ENCODE results near the gene GRID1.

The GRID1 gene

GRCh38 chr10:86350897-86351296, 15.7 kb downstream of the GRID1 start:
- DNase-seq: no peak

DNA sequence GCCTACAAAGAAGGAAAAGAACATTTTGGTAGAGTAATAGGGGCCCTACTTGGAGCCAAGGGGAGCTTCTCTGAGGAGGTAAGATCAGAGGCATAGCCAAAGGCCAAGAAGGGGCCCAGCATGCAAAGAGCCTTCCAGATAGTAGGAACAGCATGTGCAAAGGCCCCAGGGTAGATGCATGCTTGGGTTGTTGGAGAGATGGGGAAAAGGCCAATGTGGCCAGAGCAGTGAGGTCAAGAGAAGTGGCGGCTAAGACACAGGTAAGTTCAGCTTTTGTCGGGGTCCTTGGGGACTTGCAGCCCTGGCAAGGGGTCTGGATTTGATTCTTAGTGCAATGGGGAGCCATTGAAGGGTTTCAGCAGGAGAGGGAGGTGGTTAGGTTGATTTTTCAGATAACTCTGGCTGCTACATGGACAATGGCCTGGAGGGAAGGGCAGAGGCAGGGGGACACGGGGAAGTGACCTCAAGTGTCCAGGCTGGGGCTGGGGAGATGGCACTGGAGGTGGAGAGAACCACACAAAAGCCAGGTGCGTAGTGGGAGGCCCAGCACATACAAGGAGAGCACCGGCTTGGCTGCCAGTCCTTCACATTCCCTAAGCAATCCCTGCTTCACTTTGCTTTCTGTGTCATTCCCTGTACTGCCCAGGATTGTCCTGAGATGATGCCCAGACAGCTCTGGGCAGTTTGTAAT, 16.5 kb downstream of the GRID1 start:
- DNase-seq: no peak

GRCh38 chr10:86349474-86349873, 17.1 kb downstream of the GRID1 start:
- no peak for DNase-seq

DNA sequence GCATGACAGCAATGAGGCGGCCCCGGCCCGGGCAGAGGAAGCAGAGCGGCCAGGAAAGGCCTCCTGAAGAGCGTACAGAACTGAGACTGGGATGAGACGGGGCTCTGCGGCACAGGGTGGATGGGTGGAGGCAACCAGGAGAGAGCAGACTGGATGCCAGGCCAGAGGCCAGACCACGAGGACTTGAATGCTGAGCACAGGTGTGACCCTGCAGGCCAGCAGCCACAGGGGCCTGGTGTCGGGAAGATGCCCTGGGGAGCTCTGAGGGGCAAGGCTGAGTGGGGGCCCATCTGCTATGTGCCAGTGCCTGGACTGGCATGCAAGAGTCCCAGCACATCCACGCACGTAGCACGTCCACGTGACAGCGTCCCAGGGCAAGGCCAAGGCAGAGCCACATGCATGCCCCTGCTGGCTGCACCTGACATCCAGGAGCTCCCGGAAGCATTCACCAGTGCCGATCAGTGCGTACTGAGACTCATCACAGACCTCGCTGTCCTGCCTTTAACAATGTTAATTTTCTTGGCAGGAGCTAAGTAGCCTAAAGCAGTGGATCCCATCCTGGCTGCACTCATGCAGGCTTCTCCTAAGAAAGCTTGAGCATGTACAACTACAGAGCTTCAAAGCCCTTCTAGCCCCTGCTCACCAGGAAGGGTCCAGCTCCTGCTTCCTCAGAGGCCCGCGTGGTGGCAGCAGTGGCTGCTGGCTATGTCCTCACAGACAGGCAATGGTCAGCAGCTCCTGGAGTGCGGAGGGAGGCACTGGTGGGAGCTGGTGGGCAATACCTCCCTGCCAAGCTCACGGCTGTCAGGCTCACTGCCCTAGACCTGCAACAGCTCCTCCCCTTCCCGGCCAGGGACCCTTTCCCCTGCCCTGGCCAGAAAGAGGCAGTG, 18.0 kb downstream of the GRID1 start:
- no peak for DNase-seq

DNA sequence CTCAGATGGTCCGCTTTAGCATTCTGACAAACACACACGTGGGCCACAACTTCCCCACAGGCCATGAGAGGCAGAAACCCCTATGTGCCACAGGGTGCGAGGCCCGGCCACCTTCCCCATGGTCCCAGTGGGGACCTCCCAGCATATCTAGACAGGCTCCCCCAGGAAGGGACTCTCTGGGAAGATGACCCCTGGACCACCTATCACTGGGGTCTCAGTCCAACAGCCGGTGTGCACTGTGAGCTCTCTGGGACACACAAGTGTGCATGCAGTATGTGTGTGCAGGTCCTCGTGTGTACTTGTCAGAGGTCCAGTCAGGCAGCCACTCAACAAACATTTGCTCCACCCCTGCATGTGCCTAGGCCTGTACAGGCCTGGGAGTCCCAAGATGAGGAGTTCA, 18.7 kb downstream of the GRID1 start:
- DNase-seq: no peak

- DNase-seq: no peak
Observed at GRCh38 chr10:86346799-86347665, 19.6 kb downstream of the GRID1 start.

GRCh38 chr10:86345859-86346798, 20.5 kb downstream of the GRID1 start:
- DNase-seq: no peak

DNA sequence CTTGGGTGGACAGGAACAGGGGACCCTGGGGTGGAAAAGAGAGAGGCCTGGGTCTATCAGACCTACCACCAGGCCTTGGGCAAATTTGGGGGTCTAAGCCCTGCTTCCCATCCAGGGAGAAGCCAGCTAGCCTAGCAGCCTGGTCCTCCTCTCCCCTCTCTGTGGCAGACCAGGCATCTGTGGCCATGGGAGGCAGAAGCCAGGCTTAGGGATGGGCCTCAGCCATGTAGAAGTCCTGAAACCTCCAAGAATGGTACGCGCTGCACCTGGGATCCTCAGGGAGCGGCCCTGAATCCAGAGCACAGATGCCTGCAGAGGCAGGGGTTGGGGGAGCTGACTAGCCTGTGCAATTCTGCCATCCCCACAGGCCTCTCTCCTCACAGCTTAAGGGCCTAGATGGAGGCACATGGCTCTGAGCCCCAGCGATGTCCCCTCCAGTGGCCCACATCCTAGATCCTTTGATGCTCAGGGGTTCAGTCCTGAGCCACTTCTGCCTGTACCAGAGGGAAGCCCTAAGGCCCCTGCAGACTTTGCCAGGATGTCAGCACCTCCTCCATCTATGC, 21.2 kb downstream of the GRID1 start:
- no peak for DNase-seq

GRCh38 chr10:86344714-86345161, 21.9 kb downstream of the GRID1 start:
- DNase-seq: no peak

DNA sequence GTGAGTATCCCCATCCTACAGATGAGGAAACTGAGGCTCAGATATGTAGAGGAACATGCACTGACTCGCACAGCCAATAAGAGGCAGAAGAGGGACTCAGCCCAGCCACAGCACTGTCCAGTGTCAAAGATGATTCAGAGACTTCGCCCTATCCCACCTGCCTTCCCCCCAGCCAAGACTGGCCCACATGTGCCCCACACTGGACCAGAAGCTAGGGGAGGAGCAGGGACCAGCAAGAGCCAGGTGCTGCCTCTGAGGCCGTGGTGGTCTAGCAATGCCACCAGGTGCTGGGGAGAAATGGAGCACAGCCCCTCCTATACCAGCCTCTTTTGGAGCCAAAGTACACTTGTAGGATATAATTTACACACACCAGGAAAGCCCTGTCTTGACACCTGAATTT, 22.3 kb downstream of the GRID1 start:
- no peak for DNase-seq

GRCh38 chr10:86343761-86344160, 22.8 kb downstream of the GRID1 start:
- no peak for DNase-seq

DNA sequence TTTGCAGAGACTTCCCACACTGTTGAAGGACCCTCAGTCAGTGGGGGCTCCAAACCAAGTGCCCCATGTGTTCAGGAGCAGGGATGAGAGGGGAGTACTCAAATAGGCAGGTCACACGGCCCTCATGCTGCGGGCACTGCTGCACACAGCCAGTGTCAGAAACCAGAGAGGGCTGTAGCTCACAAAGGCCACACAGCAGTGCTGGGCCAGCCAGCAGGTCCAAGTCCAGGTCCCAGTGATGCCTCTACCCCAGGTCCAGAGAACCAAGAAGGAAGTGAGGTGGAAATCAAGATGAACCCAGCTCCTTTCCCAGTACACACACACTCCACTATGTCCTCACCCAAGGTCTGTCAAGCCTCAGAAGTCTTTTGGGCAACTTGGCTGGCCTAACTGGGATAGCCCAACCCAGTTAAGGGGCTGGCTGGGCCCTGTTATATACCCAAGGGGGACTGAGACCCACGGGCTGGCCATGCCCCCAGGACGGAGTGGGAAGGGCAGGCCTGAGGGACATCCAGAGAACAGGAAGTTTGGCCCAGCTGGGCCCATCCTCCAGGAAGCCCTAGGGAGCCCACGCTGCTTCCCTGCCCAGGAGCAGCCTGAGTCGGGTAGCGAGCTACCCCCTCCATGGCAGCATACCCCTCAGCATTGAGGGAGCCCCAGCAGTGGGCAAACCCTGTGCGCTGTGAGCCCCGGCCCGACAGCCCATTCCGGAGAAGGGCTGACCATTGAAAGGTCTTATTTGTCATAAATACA, 24.3 kb downstream of the GRID1 start:
- no peak for DNase-seq

GRCh38 chr10:86341361-86341811, 25.2 kb downstream of the GRID1 start:
- DNase-seq: no peak

GRCh38 chr10:86340991-86341260, 25.7 kb downstream of the GRID1 start:
- no peak for DNase-seq

GRCh38 chr10:86340176-86340990, 26.2 kb downstream of the GRID1 start:
- DNase-seq: peak; percentile 67

- DNase-seq: no peak
Observed at GRCh38 chr10:86339226-86339865, 27.2 kb downstream of the GRID1 start.

GRCh38 chr10:86337121-86337601, 29.4 kb downstream of the GRID1 start:
- DNase-seq: no peak

GRCh38 chr10:86336341-86336740, 30.3 kb downstream of the GRID1 start:
- no peak for DNase-seq

DNA sequence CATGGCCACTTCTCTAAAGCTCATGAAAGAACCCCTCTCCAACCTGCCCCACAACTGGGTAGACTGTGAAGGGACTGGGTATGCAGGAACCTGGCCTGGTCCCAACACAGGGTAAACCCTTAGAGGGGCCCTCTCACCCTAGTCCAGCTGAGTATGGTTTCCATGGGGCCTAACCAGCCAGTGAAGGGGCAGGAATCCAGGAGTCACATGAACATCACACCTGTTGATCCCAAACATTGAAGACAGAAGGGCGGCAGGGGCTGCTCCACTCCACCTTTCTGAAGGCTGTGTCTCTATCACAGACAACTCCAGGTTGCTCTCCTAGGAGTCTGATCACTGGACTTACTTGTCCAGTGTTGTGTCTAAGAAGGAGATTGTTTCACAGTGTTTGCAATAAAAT, 30.8 kb downstream of the GRID1 start:
- no peak for DNase-seq

DNA sequence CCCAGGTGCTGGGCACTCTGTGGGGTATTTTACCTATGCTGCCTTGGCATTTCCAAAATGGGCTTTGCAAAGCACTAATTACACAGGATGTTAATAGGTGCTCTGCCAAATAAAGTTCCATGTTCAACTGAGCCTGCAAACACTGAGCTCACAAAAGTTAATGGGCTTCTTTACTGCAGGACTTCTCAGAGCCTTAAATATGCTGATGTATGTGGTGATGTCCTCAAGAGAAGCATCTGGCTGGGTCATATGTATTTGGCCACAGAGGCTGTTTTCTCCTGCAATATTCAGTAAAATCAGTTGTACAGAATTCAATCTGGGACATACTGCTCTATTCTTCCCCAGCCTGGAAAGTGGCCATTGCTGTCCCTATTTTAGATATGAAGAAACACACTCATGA, 31.3 kb downstream of the GRID1 start:
- DNase-seq: no peak

All from DMS79 (cell line).